NK-92 treated with Interleukin-12 subunit alpha and Interleukin-12 subunit beta, amount 100 ng/mL, for 24 hours (cell line): ENCODE data around the gene GOLGA8F.
"Not testable (repeated sequence)": the region's sequence is repeated elsewhere in the genome, so short reads cannot be mapped to it uniquely, and the experiment has no call there.

Experiments used
- DNase-seq: peaks from one replicate; lab custom pipeline; 2025; lab: John Stamatoyannopoulos, UW

GOLGA8F gene

DNA sequence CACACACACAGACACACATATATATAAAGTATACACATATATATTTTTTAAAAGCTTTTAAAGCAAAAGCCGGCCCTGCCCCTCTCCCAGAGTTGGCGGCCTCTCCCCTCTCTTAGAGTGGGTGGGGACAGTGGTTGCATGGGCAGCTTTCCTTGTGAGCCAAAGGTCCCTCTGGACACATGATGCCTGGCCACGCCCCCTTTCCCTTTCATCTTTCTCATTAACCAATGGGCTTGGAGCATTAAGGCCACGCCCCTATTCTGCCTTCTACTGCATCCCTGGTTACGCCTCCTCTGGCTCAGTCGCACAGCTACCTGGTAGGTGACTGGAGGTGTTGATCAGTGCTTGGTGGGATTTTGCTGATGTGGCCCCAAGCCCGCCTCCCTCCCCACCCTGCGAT is at the start of gene GOLGA8F:
Gene GOLGA8F, plus strand, starts transcription at position 301 of the 400 bp plus-strand sequence. Its CDS starts 98 bp downstream, at position 399.
- not testable (repeated sequence) for DNase-seq

DNA sequence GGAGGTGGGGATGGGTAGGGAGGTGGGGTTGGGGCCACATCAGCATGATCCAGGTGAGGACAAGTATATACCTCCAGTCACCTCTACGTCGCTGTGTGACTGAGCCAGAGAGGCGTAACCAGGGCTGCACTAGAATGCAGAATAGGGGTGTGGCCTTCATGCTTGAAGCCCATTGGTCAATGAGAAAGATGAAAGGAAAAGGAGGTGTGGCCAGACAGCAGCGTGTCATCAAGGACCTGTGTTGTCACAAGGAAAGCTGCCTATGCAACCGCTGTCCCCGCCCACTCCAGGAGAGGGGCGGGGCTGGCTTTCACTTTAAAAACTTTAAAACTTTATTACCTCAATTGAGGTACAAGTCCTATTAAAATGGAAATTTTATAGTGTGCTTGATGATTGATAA is 20.5 kb upstream of the GOLGA8F start, which contains the start of gene GOLGA6L24:
Gene GOLGA6L24, minus strand, starts transcription at position 101 of the 400 bp plus-strand sequence. Its CDS starts 61 bp downstream, at position 40.
- DNase-seq = not testable (repeated sequence)

DNA sequence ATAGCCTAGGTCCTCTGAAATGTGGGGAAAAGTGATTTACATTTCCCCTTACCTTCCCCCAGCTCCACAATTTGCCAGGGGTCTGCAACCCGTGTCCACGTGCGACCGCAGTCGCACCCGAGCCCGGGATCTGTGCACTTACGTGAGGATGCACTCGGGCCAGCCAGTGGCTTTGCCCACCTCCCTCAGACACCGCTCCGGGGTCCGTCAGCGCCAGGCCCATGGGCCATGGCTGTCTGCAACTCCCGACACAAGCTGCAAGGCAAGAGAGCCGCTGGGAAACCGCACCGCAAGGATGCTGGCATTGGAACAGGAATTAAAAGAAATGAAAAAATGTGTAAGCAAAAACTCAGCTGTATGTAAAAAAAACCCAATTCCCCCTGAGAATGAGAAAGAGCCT is 13.0 kb upstream of the GOLGA8F start:
- DNase-seq = not testable (repeated sequence)

DNA sequence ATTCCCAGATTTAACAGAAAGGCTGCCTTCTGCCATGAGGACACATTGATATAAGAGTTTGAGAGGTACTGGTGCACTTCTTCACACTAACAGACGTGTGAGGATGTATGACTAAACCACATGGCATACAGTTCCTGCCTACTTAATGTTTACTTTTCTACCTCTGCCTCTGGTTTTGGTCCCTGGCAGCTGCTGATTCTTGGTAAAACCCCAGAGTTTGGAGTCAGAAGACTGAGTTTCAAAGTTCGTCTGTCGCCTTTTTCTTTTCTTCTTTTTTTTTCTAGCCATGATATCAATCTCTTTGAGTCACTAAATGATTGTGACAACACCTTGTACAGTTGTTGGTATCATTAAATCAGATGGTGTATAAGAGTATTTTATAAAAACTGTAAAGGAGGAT is 1.6 kb downstream of the GOLGA8F start:
- not testable (repeated sequence) for DNase-seq

- DNase-seq = not testable (repeated sequence)
These were observed 17.6 kb downstream of the GOLGA8F start for GRCh38 chr15:28396022-28396421.

GRCh38 chr15:28402774-28403435 is 24.4 kb downstream of the GOLGA8F start:
- DNase-seq = not testable (repeated sequence)

DNA sequence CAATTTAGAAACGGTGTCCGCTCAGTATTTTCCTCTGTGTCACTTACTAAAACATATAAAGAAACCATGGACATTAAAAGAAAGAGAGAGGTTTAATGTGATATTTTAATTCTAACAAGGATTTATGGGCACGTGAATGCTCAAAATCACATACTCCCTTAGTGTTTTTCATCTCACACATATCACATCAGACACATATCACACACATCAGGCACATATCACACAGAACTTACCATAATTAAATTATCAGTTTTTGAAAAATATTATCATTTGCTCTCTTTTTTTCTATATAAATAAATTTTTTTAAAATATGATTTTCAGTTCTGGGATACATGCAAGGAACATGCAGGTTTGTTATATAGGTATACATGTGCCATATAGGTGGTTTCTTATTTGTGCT is 42.0 kb downstream of the GOLGA8F start:
- DNase-seq = not testable (repeated sequence)

- DNase-seq = not testable (repeated sequence)
These were observed 57.1 kb downstream of the GOLGA8F start for GRCh38 chr15:28435594-28435993.
